SK-N-SH (cell line): ENCODE data around the gene TBC1D5. TPM values are rescaled to one million over a fixed set of nuclear protein-coding genes. Genes with fewer than 3 reads are reported as not detected.

Experiments
- CTCF ChIA-PET: fragments of 300-600, 350-600 bp; formaldehyde crosslinking; extraction: SDS; loops from one replicate; lab custom pipeline; 2021; lab: Yijun Ruan, JAX
- POLR2A ChIA-PET: fragments of 350-600 bp; sonication (Branson Sonifier 250); formaldehyde crosslinking; extraction: SDS; loops from one replicate; lab custom pipeline; 2020; ENCODE audit warnings: antibody characterized with exemption, inconsistent platforms; lab: Yijun Ruan, JAX
- DNase-seq: peaks from one replicate; pipeline ENCODE4 v3.0.0; 2012
- H2AFZ ChIP-seq: fragments of 200-600 bp; sonication (generic); 2 replicates; pipeline ENCODE4 v1.8.1; 2016; ENCODE audit warnings: antibody characterized with exemption, mild to moderate bottlenecking, low read depth
- H3F3A ChIP-seq: fragments of 200-600 bp; sonication (generic); replicated peaks from 2 replicates; pipeline ENCODE3; 2016; ENCODE audit warnings: antibody characterized with exemption, mild to moderate bottlenecking; ENCODE audit not compliant: insufficient read depth
- H3K27ac ChIP-seq, 2 experiments: fragments of 200-500 bp in 1 of 2; fragments of 200-600 bp in 1 of 2; sonication (Bioruptor generic) in 1 of 2; sonication (generic), shearing (Covaris generic) in 1 of 2; 2 replicates each; pipeline versions ENCODE4 v1.5.1 to v1.6.1; 2014 to 2016; ENCODE audit warnings: low read depth in 2 of 2, inconsistent platforms in 1 of 2, low read length in 1 of 2, mild to moderate bottlenecking in 1 of 2, mixed read lengths in 1 of 2
- H3K27me3 ChIP-seq: fragments of 200-600 bp; sonication (generic), shearing (Covaris generic); 2 replicates; pipeline ENCODE4 v1.6.1; 2016; ENCODE audit warnings: mixed run types; ENCODE audit not compliant: insufficient read depth
- H3K36me3 ChIP-seq, 2 experiments: fragments of 200-500 bp in 1 of 2; fragments of 200-600 bp in 1 of 2; sonication (Bioruptor generic) in 1 of 2; sonication (generic) in 1 of 2; replicated peaks in 1 of 2; 2 replicates each; pipeline versions ENCODE3 to v1.5.1; 2014 to 2016; ENCODE audit warnings: low read length in 1 of 2, mild to moderate bottlenecking in 1 of 2; ENCODE audit not compliant: insufficient read depth in 2 of 2, control insufficient read depth in 1 of 2
- H3K4me1 ChIP-seq, 2 experiments: fragments of 200-500 bp in 1 of 2; fragments of 200-600 bp in 1 of 2; sonication (Bioruptor generic) in 1 of 2; sonication (generic), shearing (Covaris generic) in 1 of 2; 2 replicates each; pipeline versions ENCODE4 v1.5.1 to v1.6.1; 2014 to 2016; ENCODE audit warnings: low read depth in 1 of 2, low read length in 1 of 2, mixed run types in 1 of 2; ENCODE audit not compliant: insufficient read depth in 2 of 2, control insufficient read depth in 1 of 2
- H3K4me2 ChIP-seq: fragments of 200-600 bp; sonication (generic), shearing (Covaris generic); 2 replicates; pipeline ENCODE4 v1.6.1; 2017; ENCODE audit warnings: mixed run types
- H3K4me3 ChIP-seq, 2 experiments: fragments of 200-500 bp in 1 of 2; fragments of 200-600 bp in 1 of 2; sonication (Bioruptor generic) in 1 of 2; sonication (generic), shearing (Covaris generic) in 1 of 2; 2 replicates each; pipeline versions ENCODE4 v1.5.1 to v1.8.1; 2014 to 2016; ENCODE audit warnings: low read depth in 2 of 2, inconsistent platforms in 1 of 2, low read length in 1 of 2, mild to moderate bottlenecking in 1 of 2, mixed read lengths in 1 of 2, moderate library complexity in 1 of 2
- H3K79me2 ChIP-seq: fragments of 200-600 bp; sonication (generic); 2 replicates; pipeline ENCODE4 v1.8.1; 2017; ENCODE audit warnings: mild to moderate bottlenecking; ENCODE audit not compliant: insufficient read depth
- H3K9ac ChIP-seq: fragments of 200-600 bp; sonication (generic); 2 replicates; pipeline ENCODE4 v1.6.1; 2017; ENCODE audit warnings: mixed run types
- H3K9me2 ChIP-seq: fragments of 200-600 bp; sonication (generic); 2 replicates; pipeline ENCODE4 v1.6.1; 2017; ENCODE audit warnings: mixed run types
- H3K9me3 ChIP-seq: fragments of 200-600 bp; sonication (generic); 2 replicates; pipeline ENCODE4 v1.6.1; 2017; ENCODE audit warnings: mixed run types, mild to moderate bottlenecking, moderate library complexity
- H4K20me1 ChIP-seq: fragments of 200-600 bp; sonication (generic); 2 replicates; pipeline ENCODE4 v1.6.1; 2017; ENCODE audit warnings: mild to moderate bottlenecking, mixed run types; ENCODE audit not compliant: insufficient read depth
- EP300 ChIP-seq, 2 experiments: IDR thresholded peaks; 2 replicates each; pipeline versions ENCODE4 v1.4.0 to v1.6.1; 2012; ENCODE audit warnings: borderline replicate concordance in 1 of 2, low read depth in 1 of 2, low read length in 1 of 2
- FOSL2 ChIP-seq: IDR thresholded peaks from 2 replicates; pipeline ENCODE4 v1.4.0; 2012; ENCODE audit warnings: low read depth, mild to moderate bottlenecking, moderate library complexity, borderline replicate concordance
- FOXM1 ChIP-seq: IDR thresholded peaks from 2 replicates; pipeline ENCODE4 v1.4.0; 2012; ENCODE audit warnings: low read depth, mild to moderate bottlenecking
- GABPA ChIP-seq: IDR thresholded peaks from 2 replicates; pipeline ENCODE4 v1.4.0; 2012; ENCODE audit warnings: low read depth, mild to moderate bottlenecking
- MAX ChIP-seq: IDR thresholded peaks from 2 replicates; pipeline ENCODE4 v1.4.0; 2012; ENCODE audit warnings: low read depth
- MEF2A ChIP-seq: IDR thresholded peaks from 2 replicates; pipeline ENCODE4 v1.4.0; 2012; ENCODE audit warnings: low read depth, borderline replicate concordance
- POLR2AphosphoS5 ChIP-seq: IDR thresholded peaks from 2 replicates; pipeline ENCODE4 v1.6.1; 2012; ENCODE audit warnings: low read depth, low read length
- RAD21 ChIP-seq: IDR thresholded peaks from 2 replicates; pipeline ENCODE4 v1.6.1; 2012; ENCODE audit warnings: mild to moderate bottlenecking, low read length
- RCOR1 ChIP-seq: fragments of 150-350 bp; IDR thresholded peaks from 2 replicates; pipeline ENCODE4 v1.6.1; 2017; ENCODE audit warnings: antibody characterized with exemption, low read length
- RFX5 ChIP-seq: IDR thresholded peaks from 2 replicates; pipeline ENCODE4 v1.6.1; 2012; ENCODE audit warnings: mild to moderate bottlenecking, improper control_type of control experiment, low read length
- SIN3A ChIP-seq: IDR thresholded peaks from 2 replicates; pipeline ENCODE4 v1.6.1; 2012; ENCODE audit warnings: low read depth, mild to moderate bottlenecking, low read length, moderate library complexity, borderline replicate concordance
- TCF12 ChIP-seq: IDR thresholded peaks from 2 replicates; pipeline ENCODE4 v1.4.0; 2012
- USF1 ChIP-seq: IDR thresholded peaks from 2 replicates; pipeline ENCODE4 v1.4.0; 2012; ENCODE audit warnings: low read depth, borderline replicate concordance
- YY1 ChIP-seq: IDR thresholded peaks from 2 replicates; pipeline ENCODE4 v1.4.0; 2012; ENCODE audit warnings: low read depth, mild to moderate bottlenecking
- WGBS: methylation state at CpG from one replicate; pipeline ENCODE4 v1.1.6; 2017; ENCODE audit warnings: low lambda C conversion rate; 5-methylcytosine and 5-hydroxymethylcytosine counted together
- polyA plus RNA-seq, 3 experiments: library from polyadenylated mRNA; depleted of rRNA; stranded (reverse); fragments of >200 nt; gene quantifications; 2 replicates each; pipeline ENCODE4 v1.2.3, GENCODE V29; 2012
- TF ChIP-seq, protein P1 (sequence below): fragments of 150-350 bp; IDR thresholded peaks from 2 replicates; pipeline ENCODE4 v1.6.1; 2016; ENCODE audit warnings: mild to moderate bottlenecking, low read depth, low read length
- TF ChIP-seq, protein P2 (sequence below): IDR thresholded peaks from 2 replicates; pipeline ENCODE4; 2012
- TF ChIP-seq, protein P3 (sequence below): fragments of 200-600 bp; sonication (generic); IDR thresholded peaks from 2 replicates; pipeline ENCODE4 v1.6.1; 2017; ENCODE audit warnings: antibody characterized with exemption, mild to moderate bottlenecking, moderate library complexity

TBC1D5 gene
- polyA plus RNA-seq, 1 of the 3 experiments (the other 2 are of a cell fraction) = 19.5 TPM

- Histone ChIP-seq H3K27me3 (no peaks in the 10 kb centered on the region), H3K4me2 (no peak overlapping the region), H3K9me2 (no peaks in the 10 kb centered on the region), H3K79me2 (no peaks in the 10 kb centered on the region), H3F3A (no peaks in the 10 kb centered on the region), H4K20me1 (no peaks in the 10 kb centered on the region), H3K9ac (no peak overlapping the region), H3K36me3 (peaks cover 0 to 10% of the 10 kb centered on the region in 2 experiments), H3K27ac (no peak overlapping the region), H3K9me3 (no peaks in the 10 kb centered on the region), H2AFZ (no peak overlapping the region), H3K4me3 (no peak overlapping the region), H3K4me1 (no peaks in the 10 kb centered on the region)
- ChIA-PET CTCF (interaction anchor here (1.2 to 1.7 kb wide), 2 partner anchors 9 to 20 kb away, joined by 3 to 4 read pairs; no protein-coding TSS in a partner anchor), POLR2A (no interaction called here)
- 96% methylated on average over 3 of the region's 3 CpGs for WGBS
- TF ChIP-seq, protein P1, sequence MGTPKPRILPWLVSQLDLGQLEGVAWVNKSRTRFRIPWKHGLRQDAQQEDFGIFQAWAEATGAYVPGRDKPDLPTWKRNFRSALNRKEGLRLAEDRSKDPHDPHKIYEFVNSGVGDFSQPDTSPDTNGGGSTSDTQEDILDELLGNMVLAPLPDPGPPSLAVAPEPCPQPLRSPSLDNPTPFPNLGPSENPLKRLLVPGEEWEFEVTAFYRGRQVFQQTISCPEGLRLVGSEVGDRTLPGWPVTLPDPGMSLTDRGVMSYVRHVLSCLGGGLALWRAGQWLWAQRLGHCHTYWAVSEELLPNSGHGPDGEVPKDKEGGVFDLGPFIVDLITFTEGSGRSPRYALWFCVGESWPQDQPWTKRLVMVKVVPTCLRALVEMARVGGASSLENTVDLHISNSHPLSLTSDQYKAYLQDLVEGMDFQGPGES = no peak
- TF ChIP-seq MEF2A (no peak), GABPA (no peak), SIN3A (no peak), RFX5 (no peak), FOXM1 (no peak), MAX (no peak), YY1 (no peak), RAD21 (no peak), POLR2AphosphoS5 (no peak)
- TF ChIP-seq, protein P2, sequence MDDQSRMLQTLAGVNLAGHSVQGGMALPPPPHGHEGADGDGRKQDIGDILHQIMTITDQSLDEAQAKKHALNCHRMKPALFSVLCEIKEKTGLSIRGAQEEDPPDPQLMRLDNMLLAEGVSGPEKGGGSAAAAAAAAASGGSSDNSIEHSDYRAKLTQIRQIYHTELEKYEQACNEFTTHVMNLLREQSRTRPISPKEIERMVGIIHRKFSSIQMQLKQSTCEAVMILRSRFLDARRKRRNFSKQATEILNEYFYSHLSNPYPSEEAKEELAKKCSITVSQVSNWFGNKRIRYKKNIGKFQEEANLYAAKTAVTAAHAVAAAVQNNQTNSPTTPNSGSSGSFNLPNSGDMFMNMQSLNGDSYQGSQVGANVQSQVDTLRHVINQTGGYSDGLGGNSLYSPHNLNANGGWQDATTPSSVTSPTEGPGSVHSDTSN = no peak
- TF ChIP-seq, protein P3, sequence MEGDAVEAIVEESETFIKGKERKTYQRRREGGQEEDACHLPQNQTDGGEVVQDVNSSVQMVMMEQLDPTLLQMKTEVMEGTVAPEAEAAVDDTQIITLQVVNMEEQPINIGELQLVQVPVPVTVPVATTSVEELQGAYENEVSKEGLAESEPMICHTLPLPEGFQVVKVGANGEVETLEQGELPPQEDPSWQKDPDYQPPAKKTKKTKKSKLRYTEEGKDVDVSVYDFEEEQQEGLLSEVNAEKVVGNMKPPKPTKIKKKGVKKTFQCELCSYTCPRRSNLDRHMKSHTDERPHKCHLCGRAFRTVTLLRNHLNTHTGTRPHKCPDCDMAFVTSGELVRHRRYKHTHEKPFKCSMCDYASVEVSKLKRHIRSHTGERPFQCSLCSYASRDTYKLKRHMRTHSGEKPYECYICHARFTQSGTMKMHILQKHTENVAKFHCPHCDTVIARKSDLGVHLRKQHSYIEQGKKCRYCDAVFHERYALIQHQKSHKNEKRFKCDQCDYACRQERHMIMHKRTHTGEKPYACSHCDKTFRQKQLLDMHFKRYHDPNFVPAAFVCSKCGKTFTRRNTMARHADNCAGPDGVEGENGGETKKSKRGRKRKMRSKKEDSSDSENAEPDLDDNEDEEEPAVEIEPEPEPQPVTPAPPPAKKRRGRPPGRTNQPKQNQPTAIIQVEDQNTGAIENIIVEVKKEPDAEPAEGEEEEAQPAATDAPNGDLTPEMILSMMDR = no peak
- DNase-seq = no peak
Measured at GRCh38 chr3:17213102-17213501, 529.3 kb downstream of the TBC1D5 start.

DNA sequence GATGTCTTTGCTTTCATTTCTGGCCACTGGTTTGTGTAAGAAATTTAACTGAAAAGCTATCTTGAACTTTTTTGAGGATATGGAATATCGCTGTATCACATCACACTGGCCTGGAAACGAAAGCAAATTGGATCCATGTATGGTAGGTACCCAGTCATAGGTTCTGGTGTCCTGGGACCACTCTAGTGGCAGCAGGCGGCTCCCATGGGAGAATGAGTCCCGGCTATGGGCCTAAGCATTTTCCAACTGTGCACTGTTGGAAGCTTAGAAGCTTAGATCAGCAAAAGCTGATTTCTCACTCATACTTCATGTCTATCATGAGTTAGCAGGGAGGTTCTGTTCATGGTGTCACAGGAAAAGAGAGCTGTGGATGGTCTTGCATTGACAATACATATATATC lies 534.5 kb downstream of the TBC1D5 start:
- no peak for TF ChIP-seq TCF12
- TF ChIP-seq MEF2A = no peak
- TF ChIP-seq, protein P2 = no peak
- no peak for TF ChIP-seq FOSL2
- TF ChIP-seq EP300 (IDR thresholded peaks at IDR 0.05; ENCODE audit: borderline replicate concordance in 1 of 2, low read depth in 1 of 2, low read length in 1 of 2) = no peak
- no peak for TF ChIP-seq USF1
- no peak for TF ChIP-seq RCOR1
- ChIA-PET CTCF (interaction anchor here (0.6 kb wide), 1 partner anchor 763 kb away, joined by 3 read pairs; no protein-coding TSS in a partner anchor), POLR2A (no interaction called here)
- Histone ChIP-seq H3K27me3 (no peaks in the 10 kb centered on the region), H2AFZ (no peak overlapping the region), H3K27ac (no peak overlapping the region), H3K9ac (no peak overlapping the region), H3K4me2 (no peak overlapping the region), H4K20me1 (no peaks in the 10 kb centered on the region), H3F3A (peaks cover 5% of the 10 kb centered on the region), H3K79me2 (no peaks in the 10 kb centered on the region), H3K9me3 (no peaks in the 10 kb centered on the region), H3K4me1 (no peaks in the 10 kb centered on the region; a peak in 1 of 4 replicates), H3K4me3 (no peak overlapping the region), H3K9me2 (no peaks in the 10 kb centered on the region), H3K36me3 (peaks cover 0 to 7% of the 10 kb centered on the region in 2 experiments)
- no peak for DNase-seq
- WGBS = 95% methylated on average over 4 of the region's 4 CpGs
